Measurements from ENCODE around the gene MALL.

Gene MALL

DNA sequence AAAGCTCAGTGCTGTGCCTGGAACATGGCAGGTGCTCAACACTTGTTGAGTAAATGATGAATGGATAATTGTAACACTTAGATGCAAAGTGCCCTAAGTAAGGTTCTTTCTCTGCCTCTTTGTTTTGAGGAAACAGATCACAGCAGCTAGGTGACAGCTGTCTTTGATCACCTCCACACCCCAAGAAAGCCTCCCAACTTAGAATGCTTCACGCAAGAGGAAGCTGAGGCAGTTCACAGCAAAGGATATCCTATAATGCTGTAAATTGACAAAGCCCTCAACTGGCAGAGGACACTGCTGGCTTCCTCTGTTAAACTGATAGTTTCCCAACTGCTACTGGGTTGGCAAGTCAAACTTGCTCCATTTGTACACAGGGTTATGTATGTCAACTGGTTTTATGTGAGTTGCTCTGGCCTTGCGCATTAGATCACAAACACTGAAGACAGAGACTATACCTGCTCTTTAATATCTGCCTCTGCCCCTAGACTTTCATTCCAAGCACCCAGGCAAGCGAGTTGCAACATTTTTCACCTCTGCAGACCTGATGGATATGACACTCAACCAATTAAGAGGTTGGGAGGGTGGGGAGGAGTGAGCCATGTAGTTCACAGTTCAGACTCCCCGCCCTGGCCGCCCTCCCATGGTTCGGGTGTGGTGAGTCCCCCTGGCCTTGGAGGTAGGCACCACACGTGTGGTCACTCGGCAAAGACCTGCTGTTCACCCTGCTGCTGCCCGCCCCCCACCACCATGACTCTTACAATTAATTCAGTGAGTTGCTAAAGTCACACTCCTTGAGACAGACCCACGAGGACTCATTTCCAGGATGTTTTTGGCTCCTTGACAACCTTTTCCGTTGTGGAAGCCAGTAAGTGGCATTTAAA is 4.8 kb upstream of the MALL start:
- no peaks in the 10 kb centered on the region for H3K36me3 ChIP-seq (ENCODE audit: control insufficient read depth in 1 of 2, insufficient read depth in 2 of 2, low read depth in 1 of 2, low read length in 2 of 2)
- no peak overlapping the region for H2BK12ac ChIP-seq (ENCODE audit: low read length in 2 of 2)
- no peak overlapping the region for H3K14ac ChIP-seq (ENCODE audit: low read length in 2 of 2)
- no peak for DNase-seq
- H3K79me1 ChIP-seq (replicated peaks; ENCODE audit: low read length, poor library complexity, severe bottlenecking) = no peaks in the 10 kb centered on the region
- peaks cover 6% of the 10 kb centered on the region for H3K4me1 ChIP-seq (ENCODE audit: control insufficient read depth, insufficient read depth, low read depth, low read length)
- no peak overlapping the region for H4K91ac ChIP-seq (ENCODE audit: low read length)
- no peak overlapping the region for H3K4ac ChIP-seq (ENCODE audit: low read depth in 1 of 2, low read length in 2 of 2)
- no peak overlapping the region for H4K8ac ChIP-seq (ENCODE audit: low read length)
- 84% methylated on average over 10 of the region's 11 CpGs for WGBS
- no peak overlapping the region for H2AFZ ChIP-seq (ENCODE audit: low read depth, low read length)
- H3K4me2 ChIP-seq (ENCODE audit: low read length, poor library complexity, severe bottlenecking) = no peak overlapping the region
- no peak overlapping the region for H2BK5ac ChIP-seq (ENCODE audit: low read depth, low read length, poor library complexity, severe bottlenecking)
- H3K27me3 ChIP-seq (ENCODE audit: control insufficient read depth in 1 of 2, insufficient read depth in 1 of 2, low read length in 2 of 2) = no peaks in the 10 kb centered on the region
- no peak overlapping the region for H3K27ac ChIP-seq (ENCODE audit: low read length, poor library complexity, severe bottlenecking)
- no peak overlapping the region for H2BK15ac ChIP-seq (ENCODE audit: low read depth, poor library complexity, severe bottlenecking)
- no peak overlapping the region for H3K23ac ChIP-seq (ENCODE audit: low read length in 2 of 2)
- H3K4me3 ChIP-seq (ENCODE audit: insufficient read depth in 1 of 2, low read depth in 1 of 2, low read length in 2 of 2) = no peak overlapping the region
- no peak overlapping the region for H2AK5ac ChIP-seq (ENCODE audit: low read length, severe bottlenecking)
- H3K18ac ChIP-seq (ENCODE audit: low read depth in 1 of 2, low read length in 2 of 2) = no peak overlapping the region
- H3K9ac ChIP-seq (ENCODE audit: low read length) = no peak overlapping the region
- no peaks in the 10 kb centered on the region for H3K9me3 ChIP-seq (ENCODE audit: control insufficient read depth, low read length)
- H2BK120ac ChIP-seq (ENCODE audit: low read depth, low read length) = no peak overlapping the region

DNA sequence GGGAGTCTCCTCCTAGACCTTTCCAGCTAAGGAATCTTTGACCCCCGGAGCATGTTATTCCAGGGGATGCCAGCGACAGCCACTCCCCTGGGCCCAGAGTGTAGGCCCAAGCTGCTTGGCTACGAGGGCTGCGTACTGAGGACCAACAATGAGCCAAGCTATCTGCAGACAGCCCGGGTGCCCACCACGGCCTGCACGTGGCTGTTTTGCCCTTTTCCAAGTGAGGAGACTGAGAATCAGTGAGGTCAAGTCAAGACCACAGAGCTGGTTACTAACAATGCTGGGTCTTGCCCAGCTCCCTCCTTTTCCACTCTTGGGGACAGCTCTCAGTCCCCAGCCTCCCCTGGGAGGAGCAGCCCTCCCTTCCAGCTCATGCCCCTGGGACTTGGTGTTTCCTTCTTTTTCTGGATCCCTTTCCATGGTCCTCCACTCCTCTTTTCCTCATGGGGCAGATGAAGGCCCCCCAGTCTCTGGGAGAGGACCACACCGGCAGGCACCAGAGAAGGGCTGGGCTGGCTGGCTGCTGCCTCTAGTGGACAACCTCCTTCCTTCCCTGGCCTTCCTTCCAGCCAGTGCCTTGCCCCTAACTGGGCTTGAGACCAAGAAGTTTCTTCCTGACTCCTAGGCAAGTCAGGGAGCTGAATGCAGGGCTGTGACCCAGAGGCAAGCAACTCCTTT is 550 bp upstream of the MALL start:
- Histone ChIP-seq H4K8ac (ENCODE audit: low read length) (no peak overlapping the region), H2BK120ac (ENCODE audit: low read depth, low read length) (no peak overlapping the region), H3K18ac (ENCODE audit: low read depth in 1 of 2, low read length in 2 of 2) (peak overlapping the region in 1 of 2 experiments; percentile 37), H2AK5ac (ENCODE audit: low read length, severe bottlenecking) (no peak overlapping the region), H3K79me1 (replicated peaks; ENCODE audit: low read length, poor library complexity, severe bottlenecking) (no peaks in the 10 kb centered on the region), H3K4me1 (ENCODE audit: control insufficient read depth, insufficient read depth, low read depth, low read length) (peaks cover 9% of the 10 kb centered on the region), H3K4ac (ENCODE audit: low read depth in 1 of 2, low read length in 2 of 2) (no peak overlapping the region), H3K14ac (ENCODE audit: low read length in 2 of 2) (no peak overlapping the region), H3K4me3 (ENCODE audit: insufficient read depth in 1 of 2, low read depth in 1 of 2, low read length in 2 of 2) (peak overlapping the region in 1 of 2 experiments; percentile 79), H3K9ac (ENCODE audit: low read length) (peak overlapping the region; percentile 77), H2BK5ac (ENCODE audit: low read depth, low read length, poor library complexity, severe bottlenecking) (no peak overlapping the region), H3K36me3 (ENCODE audit: control insufficient read depth in 1 of 2, insufficient read depth in 2 of 2, low read depth in 1 of 2, low read length in 2 of 2) (no peaks in the 10 kb centered on the region), H2AFZ (ENCODE audit: low read depth, low read length) (peak overlapping the region; percentile 63), H2BK12ac (ENCODE audit: low read length in 2 of 2) (no peak overlapping the region), H3K27ac (ENCODE audit: low read length, poor library complexity, severe bottlenecking) (no peak overlapping the region), H3K23ac (ENCODE audit: low read length in 2 of 2) (peak overlapping the region in 1 of 2 experiments; percentile 15), H3K9me3 (ENCODE audit: control insufficient read depth, low read length) (no peaks in the 10 kb centered on the region), H3K27me3 (ENCODE audit: control insufficient read depth in 1 of 2, insufficient read depth in 1 of 2, low read length in 2 of 2) (no peaks in the 10 kb centered on the region), H2BK15ac (ENCODE audit: low read depth, poor library complexity, severe bottlenecking) (no peak overlapping the region), H4K91ac (ENCODE audit: low read length) (no peak overlapping the region), H3K4me2 (ENCODE audit: low read length, poor library complexity, severe bottlenecking) (peak overlapping the region; percentile 57)
- WGBS = 57% methylated on average over 8 of the region's 8 CpGs
- DNase-seq = peak; percentile 30

DNA sequence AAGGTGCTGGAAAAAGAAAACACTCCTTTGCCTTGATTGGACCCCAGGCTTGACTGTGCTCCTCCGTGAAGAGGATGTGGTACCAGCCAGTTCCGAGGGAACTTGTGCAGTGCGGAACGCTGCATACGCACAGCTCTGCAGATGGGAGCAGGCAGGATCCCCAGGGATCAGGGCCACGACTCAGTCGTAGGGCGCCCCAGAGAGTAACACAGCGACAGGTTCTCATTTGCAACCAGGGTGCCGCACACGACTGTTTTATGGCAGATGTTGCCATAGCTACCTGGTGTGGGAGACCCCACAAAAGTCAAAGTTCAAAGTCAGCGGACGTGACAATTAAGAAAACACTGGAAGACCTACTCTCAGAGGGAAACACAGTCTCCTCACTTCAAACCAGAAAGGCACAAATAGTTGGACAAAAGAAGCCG is 779 bp downstream of the MALL start:
- Histone ChIP-seq H2BK5ac (ENCODE audit: low read depth, low read length, poor library complexity, severe bottlenecking) (no peak overlapping the region), H3K14ac (ENCODE audit: low read length in 2 of 2) (no peak overlapping the region), H3K4me2 (ENCODE audit: low read length, poor library complexity, severe bottlenecking) (no peak overlapping the region), H3K4me3 (ENCODE audit: insufficient read depth in 1 of 2, low read depth in 1 of 2, low read length in 2 of 2) (peak overlapping the region in 1 of 2 experiments; percentile 79), H4K91ac (ENCODE audit: low read length) (no peak overlapping the region), H3K9me3 (ENCODE audit: control insufficient read depth, low read length) (no peaks in the 10 kb centered on the region), H3K9ac (ENCODE audit: low read length) (peak overlapping the region; percentile 77), H3K27ac (ENCODE audit: low read length, poor library complexity, severe bottlenecking) (no peak overlapping the region), H2BK15ac (ENCODE audit: low read depth, poor library complexity, severe bottlenecking) (no peak overlapping the region), H2BK120ac (ENCODE audit: low read depth, low read length) (no peak overlapping the region), H3K79me1 (replicated peaks; ENCODE audit: low read length, poor library complexity, severe bottlenecking) (no peaks in the 10 kb centered on the region), H3K18ac (ENCODE audit: low read depth in 1 of 2, low read length in 2 of 2) (no peak overlapping the region), H4K8ac (ENCODE audit: low read length) (no peak overlapping the region), H3K27me3 (ENCODE audit: control insufficient read depth in 1 of 2, insufficient read depth in 1 of 2, low read length in 2 of 2) (no peaks in the 10 kb centered on the region), H3K4me1 (ENCODE audit: control insufficient read depth, insufficient read depth, low read depth, low read length) (peaks cover 9% of the 10 kb centered on the region), H3K23ac (ENCODE audit: low read length in 2 of 2) (no peak overlapping the region), H2AFZ (ENCODE audit: low read depth, low read length) (no peak overlapping the region), H2BK12ac (ENCODE audit: low read length in 2 of 2) (no peak overlapping the region), H2AK5ac (ENCODE audit: low read length, severe bottlenecking) (no peak overlapping the region), H3K36me3 (ENCODE audit: control insufficient read depth in 1 of 2, insufficient read depth in 2 of 2, low read depth in 1 of 2, low read length in 2 of 2) (no peaks in the 10 kb centered on the region), H3K4ac (ENCODE audit: low read depth in 1 of 2, low read length in 2 of 2) (no peak overlapping the region)
- no peak for DNase-seq
- 82% methylated on average over 14 of the region's 14 CpGs for WGBS

DNA sequence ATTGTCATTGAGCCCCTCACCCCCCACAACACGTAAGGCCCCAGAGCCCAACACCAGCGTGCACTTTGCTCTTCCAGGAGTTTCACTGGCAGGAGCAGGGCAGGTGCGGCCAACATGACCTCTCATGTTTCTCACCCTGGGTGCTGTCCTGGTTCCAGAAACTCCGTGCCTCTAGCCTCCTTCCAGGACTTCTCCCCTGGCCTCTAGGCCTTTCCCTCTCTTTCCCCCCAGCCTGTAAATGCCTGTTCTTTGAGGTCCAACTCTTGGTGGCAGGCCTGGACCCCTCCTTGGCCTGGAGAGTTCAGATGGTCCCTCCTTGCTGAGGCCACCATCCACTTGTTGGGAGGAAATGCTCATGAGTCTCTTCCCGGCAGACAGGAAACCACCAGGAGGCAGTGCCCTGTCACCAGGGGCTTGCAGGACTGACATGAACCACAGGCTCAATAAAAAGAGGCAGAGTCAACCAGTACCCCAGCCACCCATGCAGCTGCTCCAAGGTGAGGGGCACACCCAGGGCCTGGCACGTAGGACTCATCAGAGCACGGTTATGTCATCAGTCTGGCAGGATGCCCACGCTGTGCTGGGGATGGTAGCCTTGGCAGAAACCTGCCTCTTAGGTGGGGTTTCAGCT is 1.5 kb downstream of the MALL start:
- Histone ChIP-seq H3K14ac (ENCODE audit: low read length in 2 of 2) (no peak overlapping the region), H3K36me3 (ENCODE audit: control insufficient read depth in 1 of 2, insufficient read depth in 2 of 2, low read depth in 1 of 2, low read length in 2 of 2) (no peaks in the 10 kb centered on the region), H3K4ac (ENCODE audit: low read depth in 1 of 2, low read length in 2 of 2) (no peak overlapping the region), H3K27me3 (ENCODE audit: control insufficient read depth in 1 of 2, insufficient read depth in 1 of 2, low read length in 2 of 2) (no peaks in the 10 kb centered on the region), H2BK5ac (ENCODE audit: low read depth, low read length, poor library complexity, severe bottlenecking) (no peak overlapping the region), H2BK120ac (ENCODE audit: low read depth, low read length) (no peak overlapping the region), H4K91ac (ENCODE audit: low read length) (no peak overlapping the region), H3K9me3 (ENCODE audit: control insufficient read depth, low read length) (no peaks in the 10 kb centered on the region), H3K9ac (ENCODE audit: low read length) (no peak overlapping the region), H3K18ac (ENCODE audit: low read depth in 1 of 2, low read length in 2 of 2) (no peak overlapping the region), H3K27ac (ENCODE audit: low read length, poor library complexity, severe bottlenecking) (no peak overlapping the region), H2BK12ac (ENCODE audit: low read length in 2 of 2) (peak overlapping the region in 1 of 2 experiments; percentile 21), H3K79me1 (replicated peaks; ENCODE audit: low read length, poor library complexity, severe bottlenecking) (no peaks in the 10 kb centered on the region), H3K4me1 (ENCODE audit: control insufficient read depth, insufficient read depth, low read depth, low read length) (peaks cover 9% of the 10 kb centered on the region), H3K4me2 (ENCODE audit: low read length, poor library complexity, severe bottlenecking) (no peak overlapping the region), H2AK5ac (ENCODE audit: low read length, severe bottlenecking) (no peak overlapping the region), H2AFZ (ENCODE audit: low read depth, low read length) (no peak overlapping the region), H3K23ac (ENCODE audit: low read length in 2 of 2) (no peak overlapping the region), H2BK15ac (ENCODE audit: low read depth, poor library complexity, severe bottlenecking) (peak overlapping the region; percentile 12), H3K4me3 (ENCODE audit: insufficient read depth in 1 of 2, low read depth in 1 of 2, low read length in 2 of 2) (peak overlapping the region in 1 of 2 experiments; percentile 79), H4K8ac (ENCODE audit: low read length) (no peak overlapping the region)
- 77% methylated on average over 8 of the region's 8 CpGs for WGBS
- DNase-seq = no peak
